Thyroid gland (tissue), 4 donors: Measurements from ENCODE around the gene PCSK2.

Experiments
- CTCF ChIP-seq, 6 experiments: fragments of 200-600 bp in 3 of 6; fragments of 450-650 bp in 3 of 6; sonication (generic) in 3 of 6; IDR thresholded peaks; one replicate each; pipeline ENCODE4 v1.5.1; 2016 to 2019; ENCODE audit warnings: antibody characterized with exemption in 6 of 6, mild to moderate bottlenecking in 2 of 6, inconsistent platforms in 1 of 6, moderate library complexity in 1 of 6
- POLR2A ChIP-seq, 2 donors: fragments of 450-650 bp; IDR thresholded peaks; one replicate each; pipeline ENCODE4 v1.6.1; 2017; ENCODE audit warnings: antibody characterized with exemption in 2 of 2, mild to moderate bottlenecking in 2 of 2, moderate library complexity in 1 of 2

DNA sequence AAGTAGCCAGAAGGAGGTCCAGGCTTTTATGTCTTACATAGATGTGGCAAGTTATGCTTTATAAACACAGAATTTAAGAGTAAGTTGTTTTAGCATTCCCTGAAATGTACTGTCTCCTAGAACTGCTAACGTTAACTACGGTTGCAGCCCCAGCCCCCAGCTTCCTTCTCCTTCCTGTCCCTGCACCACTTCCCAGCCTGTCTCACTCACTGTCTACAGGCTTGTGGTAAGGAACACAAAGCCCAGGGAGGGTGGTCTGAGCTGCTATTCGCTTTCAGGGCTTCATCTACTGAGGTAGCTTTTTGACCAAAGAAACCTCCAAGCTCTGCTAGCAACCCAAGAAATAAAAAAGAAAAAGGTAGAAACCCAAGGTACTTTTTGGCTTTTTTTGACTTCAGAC lies 35.9 kb downstream of the PCSK2 start:
- TF ChIP-seq CTCF (IDR thresholded peaks at IDR 0.05) (no peak), POLR2A (IDR thresholded peaks at IDR 0.05) (no peak)
